Natural killer cell (primary cell): ENCODE measurements around the gene NT5DC1. TPM values are rescaled to one million over a fixed set of nuclear protein-coding genes. Genes with fewer than 3 reads are reported as not detected.

Source experiments
- ATAC-seq, 3 donors: fragments of 150-1000 bp in 2 of 3; fragments of 200-7000 bp in 1 of 3; cut with Tn5 transposase; 1 replicate in 1 of 3; 2 replicates in 2 of 3; pipeline ENCODE4 v1.10.0; 2021; ENCODE audit warnings: mild to moderate bottlenecking in 2 of 3, moderate library complexity in 2 of 3
- DNase-seq, 2 donors: peaks; one replicate each; pipeline versions ENCODE4 v3.0.0 to v3.0.0-alpha.2; 2013 to 2021; ENCODE audit warnings: mixed read lengths in 1 of 2
- H3K27ac ChIP-seq: one replicate; pipeline ENCODE4 v1.5.1; 2013; ENCODE audit warnings: mild to moderate bottlenecking, low read length
- H3K27me3 ChIP-seq: one replicate; pipeline ENCODE4 v1.6.1; 2013; ENCODE audit warnings: low read length; ENCODE audit not compliant: control insufficient read depth, insufficient read depth
- H3K36me3 ChIP-seq: one replicate; pipeline ENCODE4 v1.6.1; 2013; ENCODE audit warnings: low read length; ENCODE audit not compliant: control insufficient read depth, insufficient read depth
- H3K4me1 ChIP-seq: one replicate; pipeline ENCODE4 v1.6.1; 2013; ENCODE audit warnings: low read length; ENCODE audit not compliant: control insufficient read depth, insufficient read depth
- H3K4me3 ChIP-seq: one replicate; pipeline ENCODE4 v1.5.1; 2013; ENCODE audit warnings: low read length
- H3K9me3 ChIP-seq: one replicate; pipeline ENCODE4 v1.6.1; 2013; ENCODE audit warnings: low read length; ENCODE audit not compliant: control insufficient read depth, insufficient read depth
- H3K27ac Mint-ChIP-seq, 2 donors: one replicate each; pipeline ENCODE4 v1.8.0; 2022; ENCODE audit warnings: mild to moderate bottlenecking in 2 of 2, mixed read lengths in 2 of 2, moderate library complexity in 1 of 2
- H3K27me3 Mint-ChIP-seq, 2 donors: one replicate each; pipeline ENCODE4 v1.8.0; 2022; ENCODE audit warnings: low read depth in 2 of 2, mixed read lengths in 2 of 2
- H3K36me3 Mint-ChIP-seq: one replicate; pipeline ENCODE4 v1.8.0; 2022; ENCODE audit warnings: mixed read lengths
- H3K4me1 Mint-ChIP-seq, 2 donors: one replicate each; pipeline ENCODE4 v1.8.0; 2022; ENCODE audit warnings: mixed read lengths in 2 of 2
- H3K4me3 Mint-ChIP-seq: one replicate; pipeline ENCODE4 v1.8.0; 2022; ENCODE audit warnings: mild to moderate bottlenecking, moderate library complexity, mixed read lengths
- H3K9me3 Mint-ChIP-seq, 2 donors: one replicate each; pipeline ENCODE4 v1.8.0; 2022; ENCODE audit warnings: mixed read lengths in 2 of 2
- CTCF ChIP-seq: fragments of 200-600 bp; IDR thresholded peaks from one replicate; pipeline ENCODE4 v1.8.0; 2022; ENCODE audit warnings: antibody characterized with exemption
- WGBS: methylation state at CpG from one replicate; pipeline ENCODE4 v1.1.7; 2013; ENCODE audit warnings: missing lambda C conversion rate; ENCODE audit not compliant: insufficient coverage; 5-methylcytosine and 5-hydroxymethylcytosine counted together
- intact Hi-C: fragments of 100-400 bp; cut with micrococcal nuclease; formaldehyde crosslinking; loops from one replicate; pipeline ENCODE4 v1.14.2; 2022
- total RNA-seq, 4 donors: library from RNA; stranded (reverse); fragments of 120-200 nt in 1 of 4; gene quantifications; one replicate each; pipeline versions ENCODE4 v1.2.3 to v1.2.4, GENCODE V29; 2013 to 2022

Gene NT5DC1
- total RNA-seq, 3 donors from 2014 or later (not counting 1 experiment from before 2014, with no cell fraction given), result 19.1 to 29.4 (median 20.5) TPM

GRCh38 chr6:116268589-116269293 is 168.1 kb downstream of the NT5DC1 start:
- H3K4me1 ChIP-seq, result no peaks in the 10 kb centered on the region
- peak; percentile 72 for TF ChIP-seq CTCF
- no peak overlapping the region for H3K4me3 Mint-ChIP-seq
- WGBS, result 28% methylated on average over 2 of the region's 3 CpGs
- peaks cover 32% of the 10 kb centered on the region for H3K36me3 ChIP-seq
- H3K27me3 Mint-ChIP-seq, result no peaks in the 10 kb centered on the region
- H3K36me3 Mint-ChIP-seq, result peaks cover 7% of the 10 kb centered on the region
- intact Hi-C loops, result no loop called here
- H3K4me3 ChIP-seq, result no peak overlapping the region
- peak overlapping the region in 1 of 2 donors; percentile 46 for H3K27ac Mint-ChIP-seq
- no peak overlapping the region for H3K27ac ChIP-seq
- H3K9me3 ChIP-seq, result no peaks in the 10 kb centered on the region
- H3K4me1 Mint-ChIP-seq, result peaks cover 8 to 13% of the 10 kb centered on the region in 2 donors
- peaks cover 0 to 2% of the 10 kb centered on the region in 2 donors for H3K9me3 Mint-ChIP-seq
- no peaks in the 10 kb centered on the region for H3K27me3 ChIP-seq
- ATAC-seq (peak; percentile 62 to 85 (median 79)), DNase-seq (peak in 1 of 2 donors; percentile 76)

GRCh38 chr6:116271149-116271708 is 170.6 kb downstream of the NT5DC1 start:
- intact Hi-C loops, result no loop called here
- Mint-ChIP-seq H3K27me3 (no peaks in the 10 kb centered on the region), H3K4me3 (no peak overlapping the region), H3K9me3 (no peaks in the 10 kb centered on the region), H3K36me3 (peaks cover 7% of the 10 kb centered on the region), H3K4me1 (peaks cover 20 to 24% of the 10 kb centered on the region in 2 donors), H3K27ac (peak overlapping the region; percentile 62 to 73)
- H3K27ac ChIP-seq, result no peak overlapping the region
- ATAC-seq, result no peak
- H3K9me3 ChIP-seq, result no peaks in the 10 kb centered on the region
- H3K4me3 ChIP-seq, result no peak overlapping the region
- no peaks in the 10 kb centered on the region for H3K27me3 ChIP-seq
- H3K36me3 ChIP-seq, result peaks cover 34% of the 10 kb centered on the region
- no peak for TF ChIP-seq CTCF
- DNase-seq, result no peak
- WGBS, result 67% methylated on average over 2 of the region's 2 CpGs
- H3K4me1 ChIP-seq, result peaks cover 5% of the 10 kb centered on the region

- no peak for ATAC-seq
- no peaks in the 10 kb centered on the region for H3K36me3 Mint-ChIP-seq
- H3K36me3 ChIP-seq, result peaks cover 31% of the 10 kb centered on the region
Measured at GRCh38 chr6:116277124-116277523, 176.5 kb downstream of the NT5DC1 start.

More at GRCh38 chr6:116277124-116277523, 176.5 kb downstream of the NT5DC1 start:
- H3K27ac ChIP-seq, result peak overlapping the region; percentile 45
- H3K4me3 ChIP-seq, result peak overlapping the region; percentile 29
- WGBS, result 33% methylated on average over 3 of the region's 3 CpGs
- Mint-ChIP-seq H3K27ac (peak overlapping the region; percentile 98 to 100), H3K4me1 (peaks cover 56 to 57% of the 10 kb centered on the region in 2 donors), H3K4me3 (peak overlapping the region; percentile 96), H3K9me3 (no peaks in the 10 kb centered on the region), H3K27me3 (no peaks in the 10 kb centered on the region)
- peak in 1 of 2 donors; percentile 19 for DNase-seq
- H3K9me3 ChIP-seq, result no peaks in the 10 kb centered on the region
- intact Hi-C loops, result loop anchor here (5.0 kb wide), 1 partner anchor 60 kb away; no protein-coding TSS in a partner anchor
- H3K4me1 ChIP-seq, result peaks cover 26% of the 10 kb centered on the region
- TF ChIP-seq CTCF, result no peak
- H3K27me3 ChIP-seq, result no peaks in the 10 kb centered on the region
